Measurements from ENCODE around the gene HIP1R. TPM values are rescaled to one million over a fixed set of nuclear protein-coding genes. Genes with fewer than 3 reads are reported as not detected.

HIP1R gene
- polyA plus RNA-seq, 2 of the 4 experiments (the other 2 are of a cell fraction) = 9.0 to 10.6 TPM

GRCh38 chr12:122895704-122896636 lies 60.7 kb downstream of the HIP1R start, which contains the start of gene VPS37B:
TSS of gene VPS37B (minus strand) at chr12:122896124. CDS start at chr12:122896062, 62 bp downstream.
- peak; percentile 87 to 98 for DNase-seq (ENCODE audit: low read depth in 1 of 2, low spot score in 1 of 2)
- FAIRE-seq = no peak
- 5% methylated on average over 47 of the region's 81 CpGs for WGBS (ENCODE audit: missing lambda C conversion rate)
- H3K4me3 ChIP-seq = peak within 1 kb of the TSS; percentile 89
- peaks cover 51% of the 10 kb centered on the region for H3K4me1 ChIP-seq
- H3K27ac ChIP-seq = peak within 1 kb of the TSS; percentile 89 to 97
- peak; percentile 77 to 85 for ATAC-seq
- H3K4me2 ChIP-seq = peak within 1 kb of the TSS; percentile 91
- no peaks in the 10 kb centered on the region for H3K9me3 ChIP-seq
- CTCF ChIA-PET = interaction anchor here (0.8 to 4.9 kb wide), 6 partner anchors 10 to 36 kb away, joined by 3 to 28 read pairs (median 8); no protein-coding TSS in a partner anchor
- POLR2A ChIA-PET = no interaction called here
- no peak for TF ChIP-seq SMC3 (IDR thresholded peaks at IDR 0.05)
- TF ChIP-seq RNF2 (IDR thresholded peaks at IDR 0.05; ENCODE audit: borderline replicate concordance, low read depth) = no peak
- TF ChIP-seq CHD2 (IDR thresholded peaks at IDR 0.05; ENCODE audit: low read length, partially characterized antibody) = no peak
- no peak for TF ChIP-seq EHMT2 (IDR thresholded peaks at IDR 0.05; ENCODE audit: low read depth)
- no peak for TF ChIP-seq FOXS1 (CRISPR knock-in tag; IDR thresholded peaks at IDR 0.05)
- TF ChIP-seq FOSB (CRISPR knock-in tag; IDR thresholded peaks at IDR 0.05) = 0 out of 2 replicates have a peak, but pooled peaks have one; percentile 65
- no peak for TF ChIP-seq NFE2L2 (conservative IDR thresholded peaks at IDR 0.05; ENCODE audit: low read length)
- no peak for TF ChIP-seq HDAC2 (IDR thresholded peaks at IDR 0.05)
- no peak for TF ChIP-seq TFCP2L1 (CRISPR knock-in tag; IDR thresholded peaks at IDR 0.05)
- TF ChIP-seq FOSL2 (IDR thresholded peaks at IDR 0.05) = no peak
- TF ChIP-seq FOSL2 (CRISPR knock-in tag; IDR thresholded peaks at IDR 0.05) = peak; percentile 97
- peak; percentile 24; the same call in 1 of the 2 replicates for TF ChIP-seq ESRRA (IDR thresholded peaks at IDR 0.05; ENCODE audit: borderline replicate concordance, low read length)
- TF ChIP-seq JUN (IDR thresholded peaks at IDR 0.05) = peak; percentile 69 to 72; a peak in 3 of 5 replicates
- peak; percentile 72; the same call in 1 of the 2 replicates for TF ChIP-seq ELK1 (IDR thresholded peaks at IDR 0.05; ENCODE audit: low read depth, low read length)
- TF ChIP-seq SREBF2 (IDR thresholded peaks at IDR 0.05) = no peak
- TF ChIP-seq CBX2 (IDR thresholded peaks at IDR 0.05; ENCODE audit: borderline replicate concordance, low read depth) = no peak
- TF ChIP-seq NR3C1 (IDR thresholded peaks at IDR 0.05) = no peak
- 0 out of 5 replicates have a peak, but pooled peaks of 1 of the 2 experiments have one; percentile 21 for TF ChIP-seq RAD21 (conservative IDR thresholded peaks at IDR 0.05 in 1 of 2, IDR thresholded peaks at IDR 0.05 in 1 of 2)
- TF ChIP-seq, protein P1, sequence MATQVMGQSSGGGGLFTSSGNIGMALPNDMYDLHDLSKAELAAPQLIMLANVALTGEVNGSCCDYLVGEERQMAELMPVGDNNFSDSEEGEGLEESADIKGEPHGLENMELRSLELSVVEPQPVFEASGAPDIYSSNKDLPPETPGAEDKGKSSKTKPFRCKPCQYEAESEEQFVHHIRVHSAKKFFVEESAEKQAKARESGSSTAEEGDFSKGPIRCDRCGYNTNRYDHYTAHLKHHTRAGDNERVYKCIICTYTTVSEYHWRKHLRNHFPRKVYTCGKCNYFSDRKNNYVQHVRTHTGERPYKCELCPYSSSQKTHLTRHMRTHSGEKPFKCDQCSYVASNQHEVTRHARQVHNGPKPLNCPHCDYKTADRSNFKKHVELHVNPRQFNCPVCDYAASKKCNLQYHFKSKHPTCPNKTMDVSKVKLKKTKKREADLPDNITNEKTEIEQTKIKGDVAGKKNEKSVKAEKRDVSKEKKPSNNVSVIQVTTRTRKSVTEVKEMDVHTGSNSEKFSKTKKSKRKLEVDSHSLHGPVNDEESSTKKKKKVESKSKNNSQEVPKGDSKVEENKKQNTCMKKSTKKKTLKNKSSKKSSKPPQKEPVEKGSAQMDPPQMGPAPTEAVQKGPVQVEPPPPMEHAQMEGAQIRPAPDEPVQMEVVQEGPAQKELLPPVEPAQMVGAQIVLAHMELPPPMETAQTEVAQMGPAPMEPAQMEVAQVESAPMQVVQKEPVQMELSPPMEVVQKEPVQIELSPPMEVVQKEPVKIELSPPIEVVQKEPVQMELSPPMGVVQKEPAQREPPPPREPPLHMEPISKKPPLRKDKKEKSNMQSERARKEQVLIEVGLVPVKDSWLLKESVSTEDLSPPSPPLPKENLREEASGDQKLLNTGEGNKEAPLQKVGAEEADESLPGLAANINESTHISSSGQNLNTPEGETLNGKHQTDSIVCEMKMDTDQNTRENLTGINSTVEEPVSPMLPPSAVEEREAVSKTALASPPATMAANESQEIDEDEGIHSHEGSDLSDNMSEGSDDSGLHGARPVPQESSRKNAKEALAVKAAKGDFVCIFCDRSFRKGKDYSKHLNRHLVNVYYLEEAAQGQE (IDR thresholded peaks at IDR 0.05) = no peak
- TF ChIP-seq HEYL (CRISPR knock-in tag; IDR thresholded peaks at IDR 0.05) = no peak
- peak; percentile 18; the same call in 1 of the 2 replicates for TF ChIP-seq BHLHE40 (IDR thresholded peaks at IDR 0.05; ENCODE audit: low read depth, low read length)
- no peak for TF ChIP-seq HOXA7 (CRISPR knock-in tag; IDR thresholded peaks at IDR 0.05)
- no peak; the same call in 1 of the 2 replicates for TF ChIP-seq MYC (IDR thresholded peaks at IDR 0.05; ENCODE audit: borderline replicate concordance, low read length)
- TF ChIP-seq RCOR1 (IDR thresholded peaks at IDR 0.05; ENCODE audit: low read depth, low read length) = 0 out of 2 replicates have a peak, but pooled peaks have one; percentile 70
- no peak for TF ChIP-seq ATOH8 (CRISPR knock-in tag; IDR thresholded peaks at IDR 0.05; ENCODE audit: low read depth)
- TF ChIP-seq ZSCAN20 (CRISPR knock-in tag; IDR thresholded peaks at IDR 0.05) = no peak
- no peak for TF ChIP-seq CBX8 (IDR thresholded peaks at IDR 0.05)
- peak; percentile 51; the same call in 1 of the 2 replicates for TF ChIP-seq GATA3 (IDR thresholded peaks at IDR 0.05; ENCODE audit: borderline replicate concordance)
- no peak for TF ChIP-seq HMGXB4 (CRISPR knock-in tag; IDR thresholded peaks at IDR 0.05; ENCODE audit: borderline replicate concordance)
- TF ChIP-seq E2F6 (IDR thresholded peaks at IDR 0.05; ENCODE audit: borderline replicate concordance, low read depth) = peak; percentile 86
- no peak for TF ChIP-seq ZC3H11A (IDR thresholded peaks at IDR 0.05)
- TF ChIP-seq EP300 (IDR thresholded peaks at IDR 0.05) = no peak

All from A549 (cell line).